HFF-Myc (cell line): ENCODE measurements around the gene CBLN3.

Experiments
- DNase-seq: peaks from one replicate; pipeline ENCODE4 v3.0.0-alpha.2; 2011; ENCODE audit warnings: low read depth; ENCODE audit errors: extremely low read depth
- H3K4me3 ChIP-seq: replicated peaks from 2 replicates; pipeline ENCODE4 v1.5.1; 2011; ENCODE audit warnings: low read depth, mild to moderate bottlenecking, control low read depth, low read length
- CTCF ChIP-seq: IDR thresholded peaks from 2 replicates; pipeline ENCODE4 v1.5.1; 2012; ENCODE audit warnings: mild to moderate bottlenecking, low read depth, low read length, control low read depth; ENCODE audit errors: missing control alignments

Gene CBLN3

GRCh38 chr14:24399999-24400718, 29.3 kb downstream of the CBLN3 start:
- no peak for TF ChIP-seq CTCF
- peak overlapping the region; percentile 46; the same call in 1 of the 2 replicates for H3K4me3 ChIP-seq
- DNase-seq: no peak

GRCh38 chr14:24399447-24399822, 30.0 kb downstream of the CBLN3 start:
- DNase-seq: no peak
- TF ChIP-seq CTCF: no peak
- peak overlapping the region; percentile 46 for H3K4me3 ChIP-seq

GRCh38 chr14:24398653-24399446, 30.6 kb downstream of the CBLN3 start, which contains the start of gene NYNRIN:
Gene NYNRIN (plus strand): TSS chr14:24399003. CDS start chr14:24399247, 244 bp downstream.
- DNase-seq: no peak

GRCh38 chr14:24398293-24398652, 31.2 kb downstream of the CBLN3 start:
- no peak overlapping the region for H3K4me3 ChIP-seq
- TF ChIP-seq CTCF: no peak

More at GRCh38 chr14:24398653-24399446, 30.6 kb downstream of the CBLN3 start, which contains the start of gene NYNRIN:
- H3K4me3 ChIP-seq: peak within 1 kb of the TSS; percentile 46
- TF ChIP-seq CTCF: no peak

GRCh38 chr14:24397639-24398292, 31.7 kb downstream of the CBLN3 start:
- no peak for DNase-seq
- H3K4me3 ChIP-seq: no peak overlapping the region
- TF ChIP-seq CTCF: no peak

More at GRCh38 chr14:24398293-24398652, 31.2 kb downstream of the CBLN3 start:
- DNase-seq: no peak

GRCh38 chr14:24395609-24396582, 33.6 kb downstream of the CBLN3 start:
- H3K4me3 ChIP-seq: no peak overlapping the region
- DNase-seq: no peak
- TF ChIP-seq CTCF: no peak
